ENCODE results near the gene CPSF3. TPM values are rescaled to one million over a fixed set of nuclear protein-coding genes. Genes with fewer than 3 reads are reported as not detected.
A peak's percentile ranks its signal among the peaks of the same experiment; 100 is the strongest.

CPSF3 gene
- total RNA-seq, 1 experiment from 2014 or later = 61.5 TPM

DNA sequence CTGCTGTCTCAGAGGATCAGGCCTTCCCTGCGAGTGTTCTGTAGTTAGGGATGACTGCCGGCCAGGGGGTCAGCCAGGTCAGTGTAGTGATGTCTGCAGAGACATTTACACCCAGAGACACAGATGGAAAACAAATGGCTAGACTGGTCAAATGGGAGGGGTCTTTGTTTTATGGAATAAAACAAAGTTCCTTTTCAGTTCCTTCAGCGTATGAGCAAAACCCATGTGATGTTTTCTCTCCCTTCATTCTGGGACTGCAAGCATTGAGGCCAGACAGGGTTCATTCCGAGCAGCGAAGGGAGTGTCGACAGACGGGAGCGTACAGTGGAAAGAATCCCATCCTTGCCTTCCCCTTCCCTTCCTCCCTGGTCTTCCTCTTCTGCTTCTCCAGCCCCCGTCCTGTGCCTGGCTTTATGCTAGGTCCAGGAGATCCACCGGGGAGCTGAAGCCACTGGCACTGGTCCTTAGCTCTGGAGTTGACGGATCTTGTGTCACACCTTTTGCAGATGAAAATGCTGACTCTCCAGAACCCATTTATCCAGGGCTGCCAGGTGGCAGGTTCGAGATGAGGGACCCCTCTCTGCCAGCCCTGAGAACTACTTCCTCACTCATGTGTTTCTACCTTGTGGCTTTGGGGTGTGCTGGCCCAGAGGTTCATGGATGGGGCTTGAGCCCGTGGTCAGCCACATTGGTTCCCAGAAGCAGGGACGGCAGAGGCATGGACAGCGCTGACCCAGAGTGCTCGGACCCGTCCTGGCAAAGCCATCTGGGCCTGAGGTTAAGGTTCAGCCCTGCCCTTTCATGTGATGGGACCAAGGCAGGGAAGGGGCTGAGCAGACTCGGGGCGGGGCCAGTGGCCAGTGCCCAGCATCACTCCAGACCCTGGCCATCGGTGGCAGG lies 24.3 kb upstream of the CPSF3 start:
- intact Hi-C loops (cut with micrococcal nuclease; ENCODE audit: unreplicated experiment) = no loop called here
- Histone ChIP-seq H4K20me1 (ENCODE audit: insufficient read depth) (no peaks in the 10 kb centered on the region; the same call in 1 of the 2 replicates), H3F3A (ENCODE audit: insufficient read depth, low read depth) (peaks cover 63% of the 10 kb centered on the region), H3K79me2 (ENCODE audit: low read depth) (no peaks in the 10 kb centered on the region), H3K9me2 (ENCODE audit: insufficient read depth) (no peaks in the 10 kb centered on the region), H3K27ac (peak overlapping the region; percentile 28; the same call in 1 of the 2 replicates), H3K36me3 (ENCODE audit: low read depth) (peaks cover 46% of the 10 kb centered on the region), H3K9me3 (ENCODE audit: insufficient read depth, low read depth) (no peaks in the 10 kb centered on the region), H2AFZ (no peak overlapping the region), H3K4me3 (no peak overlapping the region), H3K27me3 (ENCODE audit: insufficient read depth, low read depth) (no peaks in the 10 kb centered on the region), H3K4me1 (replicated peaks; ENCODE audit: insufficient read depth) (peaks cover 39% of the 10 kb centered on the region), H3K4me2 (0 out of 2 replicates have a peak overlapping the region, but pooled peaks have one; percentile 17)
- no peak for TF ChIP-seq CTCF (conservative IDR thresholded peaks at IDR 0.05)
- no peak for TF ChIP-seq EZH2 (IDR thresholded peaks at IDR 0.05; ENCODE audit: low read depth)
- POLR2A ChIA-PET (ENCODE audit: unreplicated experiment) = no interaction called here
- no TSS peak for BruUV-seq (replicated peaks)
- no peak for DNase-seq
- CTCF ChIA-PET = no interaction called here

DNA sequence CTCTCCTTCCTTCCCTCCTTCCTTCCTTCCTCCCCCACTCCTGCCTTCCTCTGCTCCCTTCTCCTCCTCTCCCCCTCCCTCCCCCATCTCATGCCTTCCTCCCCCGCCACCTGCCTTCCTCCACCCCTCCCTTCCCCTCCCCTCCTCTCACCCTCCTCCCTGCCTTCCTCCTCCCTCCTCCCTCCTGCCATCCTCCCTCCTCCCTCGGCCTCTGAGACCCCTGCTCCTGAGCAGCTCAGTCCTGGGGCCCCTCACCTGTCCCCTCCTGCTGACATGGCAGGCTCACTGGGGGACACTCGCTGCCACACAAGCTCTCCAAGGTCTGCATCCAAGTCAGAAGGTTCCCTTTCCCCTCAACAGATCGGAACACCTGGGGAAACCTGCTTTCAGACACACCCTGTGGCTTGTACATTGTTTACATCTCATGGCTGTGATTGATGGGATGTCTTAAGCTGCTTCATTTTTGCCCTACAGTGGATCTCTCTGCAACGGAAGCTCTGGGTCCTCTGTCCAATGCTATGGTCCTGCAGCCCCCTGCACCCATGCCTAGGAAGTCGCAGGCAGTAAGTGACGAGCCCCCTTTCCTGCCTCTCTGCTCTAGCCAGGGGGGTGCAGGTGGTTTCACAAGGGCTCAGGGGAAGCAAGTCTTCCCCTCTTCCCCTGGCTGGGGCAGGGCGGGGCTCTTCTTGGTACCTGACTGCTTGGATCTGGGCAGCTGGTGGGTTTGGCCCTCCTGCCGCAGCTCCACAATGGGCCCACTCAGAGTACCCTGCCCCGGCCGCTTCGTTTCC lies 23.0 kb upstream of the CPSF3 start:
- BruUV-seq (replicated peaks) = no TSS peak
- peaks cover 42% of the 10 kb centered on the region for H3K4me1 ChIP-seq (replicated peaks; ENCODE audit: insufficient read depth)
- H3K4me3 ChIP-seq = no peak overlapping the region
- no peaks in the 10 kb centered on the region; the same call in 1 of the 2 replicates for H4K20me1 ChIP-seq (ENCODE audit: insufficient read depth)
- TF ChIP-seq CTCF (conservative IDR thresholded peaks at IDR 0.05) (no peak), EZH2 (IDR thresholded peaks at IDR 0.05; ENCODE audit: low read depth) (no peak)
- DNase-seq = peak; percentile 39 to 89
- no peaks in the 10 kb centered on the region for H3K9me2 ChIP-seq (ENCODE audit: insufficient read depth)
- H3K36me3 ChIP-seq (ENCODE audit: low read depth) = peaks cover 46% of the 10 kb centered on the region
- H3F3A ChIP-seq (ENCODE audit: insufficient read depth, low read depth) = peaks cover 77% of the 10 kb centered on the region
- H3K27me3 ChIP-seq (ENCODE audit: insufficient read depth, low read depth) = no peaks in the 10 kb centered on the region
- H3K27ac ChIP-seq = no peak overlapping the region
- ChIA-PET CTCF (no interaction called here), POLR2A (ENCODE audit: unreplicated experiment) (interaction anchor here (0.5 to 0.7 kb wide), 2 partner anchors 23 to 166 kb away, joined by 3 to 10 read pairs; partner anchors contain the start of gene ITGB1BP1)
- H3K79me2 ChIP-seq (ENCODE audit: low read depth) = no peaks in the 10 kb centered on the region
- no peaks in the 10 kb centered on the region for H3K9me3 ChIP-seq (ENCODE audit: insufficient read depth, low read depth)
- peak overlapping the region; percentile 69 for H3K4me2 ChIP-seq
- H2AFZ ChIP-seq = no peak overlapping the region
- intact Hi-C loops (cut with micrococcal nuclease; ENCODE audit: unreplicated experiment) = no loop called here

DNA sequence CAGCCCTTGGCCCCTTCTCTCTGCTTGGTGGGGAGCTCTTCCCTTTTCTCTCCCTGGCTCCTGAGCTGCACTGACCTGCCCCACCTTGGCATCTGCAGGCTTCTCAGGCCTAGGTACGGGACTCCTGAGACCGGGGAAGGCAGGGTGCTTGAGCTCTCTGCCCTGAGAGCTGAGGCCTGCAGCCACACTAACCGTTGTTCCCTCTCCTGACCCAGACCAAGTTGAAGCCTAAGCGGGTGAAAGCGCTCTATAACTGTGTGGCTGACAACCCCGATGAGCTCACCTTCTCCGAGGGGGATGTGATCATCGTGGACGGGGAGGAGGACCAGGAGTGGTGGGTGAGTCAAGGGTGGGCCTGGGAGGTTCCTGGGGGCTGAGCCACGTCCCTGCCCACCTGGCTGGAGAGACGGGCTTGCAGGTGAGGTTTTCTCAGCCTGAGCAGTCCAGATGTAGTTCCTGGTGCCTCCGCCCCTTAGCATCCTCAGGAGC lies 22.4 kb upstream of the CPSF3 start:
- H3K36me3 ChIP-seq (ENCODE audit: low read depth) = peaks cover 44% of the 10 kb centered on the region
- intact Hi-C loops (cut with micrococcal nuclease; ENCODE audit: unreplicated experiment) = no loop called here
- H3K4me2 ChIP-seq = peak overlapping the region; percentile 69
- no peaks in the 10 kb centered on the region for H3K27me3 ChIP-seq (ENCODE audit: insufficient read depth, low read depth)
- H3K27ac ChIP-seq = no peak overlapping the region
- no peaks in the 10 kb centered on the region for H3K79me2 ChIP-seq (ENCODE audit: low read depth)
- no peaks in the 10 kb centered on the region for H3K9me2 ChIP-seq (ENCODE audit: insufficient read depth)
- ChIA-PET CTCF (no interaction called here), POLR2A (ENCODE audit: unreplicated experiment) (no interaction called here)
- H3F3A ChIP-seq (ENCODE audit: insufficient read depth, low read depth) = peaks cover 75% of the 10 kb centered on the region
- BruUV-seq (replicated peaks) = no TSS peak
- peaks cover 42% of the 10 kb centered on the region for H3K4me1 ChIP-seq (replicated peaks; ENCODE audit: insufficient read depth)
- no peaks in the 10 kb centered on the region; the same call in 1 of the 2 replicates for H4K20me1 ChIP-seq (ENCODE audit: insufficient read depth)
- no peak for DNase-seq
- H3K4me3 ChIP-seq = no peak overlapping the region
- H2AFZ ChIP-seq = no peak overlapping the region
- TF ChIP-seq CTCF (conservative IDR thresholded peaks at IDR 0.05) (no peak), EZH2 (IDR thresholded peaks at IDR 0.05; ENCODE audit: low read depth) (no peak)
- no peaks in the 10 kb centered on the region for H3K9me3 ChIP-seq (ENCODE audit: insufficient read depth, low read depth)
